PFSK-1 (cell line): ENCODE results near the gene LINGO1.

Experiments
- POLR2AphosphoS5 ChIP-seq: IDR thresholded peaks from 2 replicates; pipeline ENCODE4 v1.6.1; 2012; ENCODE audit warnings: low read depth, mild to moderate bottlenecking, control low read depth, low read length, moderate library complexity
- SIN3A ChIP-seq: IDR thresholded peaks from 2 replicates; pipeline ENCODE4 v1.6.1; 2012; ENCODE audit warnings: mild to moderate bottlenecking, low read length, moderate library complexity, borderline replicate concordance; ENCODE audit not compliant: insufficient read depth
- TAF1 ChIP-seq: IDR thresholded peaks from 2 replicates; pipeline ENCODE4 v1.6.1; 2012; ENCODE audit warnings: low read length, control low read depth, borderline replicate concordance; ENCODE audit not compliant: insufficient read depth

DNA sequence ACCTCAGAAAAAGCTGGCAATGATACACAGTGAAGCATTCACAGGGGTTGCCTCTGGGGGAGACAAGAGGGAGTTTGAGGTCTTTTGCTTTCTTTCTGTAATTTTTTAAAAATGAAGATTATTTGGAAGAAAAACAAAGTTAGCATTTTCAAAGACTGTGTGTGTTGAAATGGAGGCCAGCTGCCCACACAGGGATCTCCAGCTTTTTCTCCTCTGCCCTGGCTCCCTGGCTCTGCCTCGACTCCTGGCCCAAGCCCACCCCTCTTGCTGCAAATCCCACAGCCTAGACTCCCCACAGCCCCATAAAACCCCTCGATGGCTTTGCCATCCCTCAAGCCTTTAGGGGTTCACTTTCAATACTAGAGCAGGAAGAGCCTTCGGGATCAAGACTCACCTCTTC lies 68.4 kb downstream of the LINGO1 start:
- TF ChIP-seq POLR2AphosphoS5 (no peak), TAF1 (no peak), SIN3A (no peak)
